Measurements from ENCODE around the gene SLX4IP. TPM values are rescaled to one million over a fixed set of nuclear protein-coding genes. Genes with fewer than 3 reads are reported as not detected.
"Not testable (repeated sequence)": the region's sequence is repeated elsewhere in the genome, so short reads cannot be mapped to it uniquely, and the experiment has no call there.

SLX4IP gene
- total and polyA plus RNA-seq, 2 donors (not counting 1 experiment from before 2014, with no cell fraction given) = 2.0 to 8.1 TPM

- Mint-ChIP-seq H3K27me3 (no peaks in the 10 kb centered on the region), H3K4me3 (no peak overlapping the region), H3K4me1 (no peaks in the 10 kb centered on the region), H3K27ac (no peak overlapping the region), H3K9me3 (ENCODE audit: insufficient read depth) (no peaks in the 10 kb centered on the region)
- WGBS (ENCODE audit: insufficient coverage) = 90% methylated on average over 4 of the region's 5 CpGs
- POLR2A ChIA-PET = no interaction called here
- Histone ChIP-seq H3K4me3 (ENCODE audit: control extremely low read depth in 1 of 5, extremely low read depth in 1 of 5, insufficient read depth in 1 of 5, low read depth in 2 of 5, low read length in 4 of 5) (no peak overlapping the region), H3K27ac (ENCODE audit: low read length in 2 of 2) (no peak overlapping the region), H3K79me2 (ENCODE audit: control insufficient read depth, insufficient read depth, low read length) (no peaks in the 10 kb centered on the region), H2AFZ (ENCODE audit: insufficient read depth, low read depth, low read length, poor library complexity, severe bottlenecking) (no peak overlapping the region), H4K20me1 (ENCODE audit: control insufficient read depth, insufficient read depth, low read length, poor library complexity, severe bottlenecking) (no peaks in the 10 kb centered on the region), H3K4me1 (ENCODE audit: control insufficient read depth in 2 of 2, insufficient read depth in 2 of 2, low read length in 2 of 2) (no peaks in the 10 kb centered on the region), H3K36me3 (replicated peaks in 1 of 2; ENCODE audit: control extremely low read depth in 1 of 2, control insufficient read depth in 1 of 2, extremely low read depth in 1 of 2, insufficient read depth in 2 of 2, low read length in 1 of 2) (peaks cover 0 to 4% of the 10 kb centered on the region in 2 experiments), H3K9me3 (ENCODE audit: control extremely low read depth in 1 of 3, control insufficient read depth in 2 of 3, insufficient read depth in 1 of 3, low read length in 2 of 3) (no peaks in the 10 kb centered on the region), H3K9ac (ENCODE audit: low read length) (no peak overlapping the region), H3K27me3 (replicated peaks in 1 of 4; ENCODE audit: control extremely low read depth in 1 of 4, control insufficient read depth in 3 of 4, insufficient read depth in 4 of 4, low read length in 3 of 4) (no peaks in the 10 kb centered on the region), H3K4me2 (replicated peaks; ENCODE audit: low read depth, low read length, poor library complexity, severe bottlenecking) (no peak overlapping the region)
- no peak for ATAC-seq (ENCODE audit: low read depth)
- DNase-seq = no peak
- intact Hi-C loops (cut with micrococcal nuclease) = no loop called here
- TF ChIP-seq EZH2 (IDR thresholded peaks at IDR 0.05; ENCODE audit: borderline replicate concordance, insufficient read depth, low read depth, low read length, poor library complexity, severe bottlenecking) = no peak
- TF ChIP-seq CTCF (IDR thresholded peaks at IDR 0.05) = no peak
- CTCF ChIA-PET = no interaction called here
Observed at GRCh38 chr20:10610251-10610650, 175.1 kb downstream of the SLX4IP start.

DNA sequence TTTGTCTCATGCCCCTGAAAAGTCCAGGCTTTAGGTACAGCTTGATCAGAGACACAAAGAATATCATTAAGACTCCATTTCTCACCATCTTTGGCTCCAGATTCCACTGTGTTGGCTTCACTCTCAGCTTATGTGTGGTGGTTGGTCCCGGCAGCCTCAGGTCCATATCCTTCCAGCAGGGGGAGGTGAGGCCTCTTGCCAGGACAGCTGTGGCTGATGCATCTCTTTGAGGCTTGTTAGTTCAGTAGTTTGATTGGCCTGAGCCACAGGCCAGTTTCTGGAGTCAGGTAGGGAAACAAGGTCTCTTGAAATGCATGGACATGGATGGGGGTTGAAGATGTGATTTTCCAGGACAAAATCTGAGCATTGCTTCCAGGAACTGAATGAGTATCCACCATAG, 176.3 kb downstream of the SLX4IP start:
- no peaks in the 10 kb centered on the region for H3K4me1 ChIP-seq (ENCODE audit: control insufficient read depth in 2 of 2, insufficient read depth in 2 of 2, low read length in 2 of 2)
- ChIA-PET CTCF (no interaction called here), POLR2A (no interaction called here)
- no peaks in the 10 kb centered on the region for H3K4me1 Mint-ChIP-seq
- no peak overlapping the region for H3K4me3 Mint-ChIP-seq
- H3K9me3 Mint-ChIP-seq (ENCODE audit: insufficient read depth) = no peaks in the 10 kb centered on the region
- no peaks in the 10 kb centered on the region for H3K9me3 ChIP-seq (ENCODE audit: control extremely low read depth in 1 of 3, control insufficient read depth in 2 of 3, insufficient read depth in 1 of 3, low read length in 2 of 3)
- H2AFZ ChIP-seq (ENCODE audit: insufficient read depth, low read depth, low read length, poor library complexity, severe bottlenecking) = no peak overlapping the region
- no peak for TF ChIP-seq CTCF (IDR thresholded peaks at IDR 0.05)
- no peak for TF ChIP-seq EZH2 (IDR thresholded peaks at IDR 0.05; ENCODE audit: borderline replicate concordance, insufficient read depth, low read depth, low read length, poor library complexity, severe bottlenecking)
- no peak overlapping the region for H3K9ac ChIP-seq (ENCODE audit: low read length)
- H3K4me2 ChIP-seq (replicated peaks; ENCODE audit: low read depth, low read length, poor library complexity, severe bottlenecking) = no peak overlapping the region
- H4K20me1 ChIP-seq (ENCODE audit: control insufficient read depth, insufficient read depth, low read length, poor library complexity, severe bottlenecking) = no peaks in the 10 kb centered on the region
- 100% methylated on average over 1 of the region's 1 CpG for WGBS (ENCODE audit: insufficient coverage)
- ATAC-seq (ENCODE audit: low read depth) = no peak
- no peaks in the 10 kb centered on the region for H3K27me3 ChIP-seq (replicated peaks in 1 of 4; ENCODE audit: control extremely low read depth in 1 of 4, control insufficient read depth in 3 of 4, insufficient read depth in 4 of 4, low read length in 3 of 4)
- no peaks in the 10 kb centered on the region for H3K27me3 Mint-ChIP-seq
- H3K79me2 ChIP-seq (ENCODE audit: control insufficient read depth, insufficient read depth, low read length) = no peaks in the 10 kb centered on the region
- intact Hi-C loops (cut with micrococcal nuclease) = no loop called here
- no peak overlapping the region for H3K27ac ChIP-seq (ENCODE audit: low read length in 2 of 2)
- no peak for DNase-seq
- no peak overlapping the region for H3K27ac Mint-ChIP-seq
- H3K4me3 ChIP-seq (ENCODE audit: control extremely low read depth in 1 of 5, extremely low read depth in 1 of 5, insufficient read depth in 1 of 5, low read depth in 2 of 5, low read length in 4 of 5) = no peak overlapping the region
- H3K36me3 ChIP-seq (replicated peaks in 1 of 2; ENCODE audit: control extremely low read depth in 1 of 2, control insufficient read depth in 1 of 2, extremely low read depth in 1 of 2, insufficient read depth in 2 of 2, low read length in 1 of 2) = peaks cover 0 to 4% of the 10 kb centered on the region in 2 experiments

DNA sequence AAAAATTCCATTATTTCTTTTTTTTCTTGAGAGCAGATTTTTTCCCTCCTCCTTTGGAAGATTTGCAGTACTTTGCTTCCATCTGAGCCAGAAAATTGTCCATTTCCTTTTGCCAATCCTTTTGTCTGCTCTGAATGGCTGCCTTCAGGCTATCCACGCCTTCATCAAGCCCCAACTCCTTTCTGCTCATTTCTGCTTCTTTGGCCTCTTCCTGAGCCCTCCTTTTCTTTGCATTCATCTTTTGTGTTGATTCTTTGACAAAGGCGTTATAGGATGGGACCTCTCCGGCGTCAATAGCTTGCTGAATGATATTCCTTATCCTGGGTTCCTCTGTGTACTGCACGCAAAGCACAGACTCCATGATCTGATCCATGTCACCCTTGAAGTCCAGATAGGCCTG, 178.3 kb downstream of the SLX4IP start:
- intact Hi-C loops (cut with micrococcal nuclease); POLR2A ChIA-PET; H4K20me1 ChIP-seq (ENCODE audit: control insufficient read depth, insufficient read depth, low read length, poor library complexity, severe bottlenecking); H3K27me3 ChIP-seq (replicated peaks in 1 of 4; ENCODE audit: control extremely low read depth in 1 of 4, control insufficient read depth in 3 of 4, insufficient read depth in 4 of 4, low read length in 3 of 4); H2AFZ ChIP-seq (ENCODE audit: insufficient read depth, low read depth, low read length, poor library complexity, severe bottlenecking); H3K4me1 ChIP-seq (ENCODE audit: control insufficient read depth in 2 of 2, insufficient read depth in 2 of 2, low read length in 2 of 2); DNase-seq; H3K4me3 ChIP-seq (ENCODE audit: control extremely low read depth in 1 of 5, extremely low read depth in 1 of 5, insufficient read depth in 1 of 5, low read depth in 2 of 5, low read length in 4 of 5); H3K4me3 Mint-ChIP-seq; H3K4me1 Mint-ChIP-seq; H3K27me3 Mint-ChIP-seq; H3K9me3 ChIP-seq (ENCODE audit: control extremely low read depth in 1 of 3, control insufficient read depth in 2 of 3, insufficient read depth in 1 of 3, low read length in 2 of 3); ATAC-seq (ENCODE audit: low read depth); H3K79me2 ChIP-seq (ENCODE audit: control insufficient read depth, insufficient read depth, low read length); H3K36me3 ChIP-seq (replicated peaks in 1 of 2; ENCODE audit: control extremely low read depth in 1 of 2, control insufficient read depth in 1 of 2, extremely low read depth in 1 of 2, insufficient read depth in 2 of 2, low read length in 1 of 2); H3K27ac Mint-ChIP-seq; H3K9ac ChIP-seq (ENCODE audit: low read length); H3K4me2 ChIP-seq (replicated peaks; ENCODE audit: low read depth, low read length, poor library complexity, severe bottlenecking); H3K9me3 Mint-ChIP-seq (ENCODE audit: insufficient read depth); H3K27ac ChIP-seq (ENCODE audit: low read length in 2 of 2); CTCF ChIA-PET: not testable (repeated sequence)
- WGBS (ENCODE audit: insufficient coverage) = no CpG with 5 or more reads among the region's 5 CpGs

Measured in B cell (primary cell).